ENCODE measurements around the gene NXT1.

The NXT1 gene

DNA sequence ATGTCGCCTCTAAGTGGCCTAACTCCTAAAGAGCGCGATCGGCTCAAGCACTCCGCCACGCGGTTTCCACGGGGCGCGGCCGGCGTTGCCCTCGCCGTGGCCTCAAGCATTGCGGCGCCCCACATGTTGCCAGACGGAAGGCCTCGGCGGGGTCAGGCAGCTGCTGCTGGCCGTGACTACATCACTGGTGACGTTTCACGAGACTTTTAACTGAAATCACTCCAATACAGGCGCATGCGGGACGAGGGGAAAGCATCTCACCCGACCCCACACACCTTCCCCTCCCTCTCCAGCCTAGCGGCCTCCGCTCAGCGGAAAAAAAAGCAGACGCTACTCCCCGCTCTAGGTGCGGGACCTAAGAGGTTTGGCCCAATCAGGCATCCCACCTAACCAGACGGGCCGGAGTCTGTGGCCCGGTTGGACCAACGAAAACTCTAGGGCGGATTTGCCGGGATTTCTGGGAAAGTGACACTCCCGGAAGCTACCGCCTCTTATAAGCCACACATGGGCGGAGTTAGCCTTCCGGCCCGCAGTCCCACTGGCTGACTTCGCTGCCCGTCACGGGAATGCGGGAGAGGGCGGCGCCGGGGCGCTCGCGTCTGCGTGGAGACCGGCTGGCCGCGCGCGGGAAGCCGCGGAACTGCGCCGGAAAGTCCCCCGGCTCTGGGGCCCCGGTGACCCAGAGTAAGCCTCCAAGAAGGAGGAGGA, at the start of gene NXT1:
Gene NXT1 (plus strand): TSS at position 596 of the 708 bp plus-strand sequence. CDS start 3,251 bp downstream, outside the sequence.
- Histone ChIP-seq H3K36me3 (ENCODE audit: insufficient read depth, low read length) (peaks cover 32% of the 10 kb centered on the region), H3K4me2 (ENCODE audit: insufficient read depth, low read length) (peak within 1 kb of the TSS; percentile 87), H3K27ac (ENCODE audit: low read length) (peak within 1 kb of the TSS; percentile 92), H3K9ac (ENCODE audit: low read depth, low read length) (peak within 1 kb of the TSS; percentile 86), H3K4me3 (ENCODE audit: low read depth in 1 of 2, low read length in 2 of 2) (peak within 1 kb of the TSS; percentile 71 to 78), H2AFZ (ENCODE audit: low read depth, low read length) (peak within 1 kb of the TSS; percentile 79), H3K27me3 (ENCODE audit: insufficient read depth, low read length, poor library complexity) (no peaks in the 10 kb centered on the region), H3K9me3 (ENCODE audit: insufficient read depth, low read length, severe bottlenecking) (no peaks in the 10 kb centered on the region), H3K79me2 (ENCODE audit: insufficient read depth, low read length) (peaks cover 52% of the 10 kb centered on the region), H3K4me1 (ENCODE audit: insufficient read depth, low read length) (peaks cover 50% of the 10 kb centered on the region), H4K20me1 (ENCODE audit: insufficient read depth, low read length) (peaks cover 43% of the 10 kb centered on the region)
- TF ChIP-seq CTCF (IDR thresholded peaks at IDR 0.05; ENCODE audit: borderline replicate concordance, extremely low read depth, low read length, poor library complexity, severe bottlenecking) (no peak), EZH2 (IDR thresholded peaks at IDR 0.05; ENCODE audit: borderline replicate concordance, low read depth, low read length, severe bottlenecking) (no peak)
- ATAC-seq (ENCODE audit: insufficient read depth, low read depth) (peak; percentile 83), DNase-seq (peak; percentile 98)

DNA sequence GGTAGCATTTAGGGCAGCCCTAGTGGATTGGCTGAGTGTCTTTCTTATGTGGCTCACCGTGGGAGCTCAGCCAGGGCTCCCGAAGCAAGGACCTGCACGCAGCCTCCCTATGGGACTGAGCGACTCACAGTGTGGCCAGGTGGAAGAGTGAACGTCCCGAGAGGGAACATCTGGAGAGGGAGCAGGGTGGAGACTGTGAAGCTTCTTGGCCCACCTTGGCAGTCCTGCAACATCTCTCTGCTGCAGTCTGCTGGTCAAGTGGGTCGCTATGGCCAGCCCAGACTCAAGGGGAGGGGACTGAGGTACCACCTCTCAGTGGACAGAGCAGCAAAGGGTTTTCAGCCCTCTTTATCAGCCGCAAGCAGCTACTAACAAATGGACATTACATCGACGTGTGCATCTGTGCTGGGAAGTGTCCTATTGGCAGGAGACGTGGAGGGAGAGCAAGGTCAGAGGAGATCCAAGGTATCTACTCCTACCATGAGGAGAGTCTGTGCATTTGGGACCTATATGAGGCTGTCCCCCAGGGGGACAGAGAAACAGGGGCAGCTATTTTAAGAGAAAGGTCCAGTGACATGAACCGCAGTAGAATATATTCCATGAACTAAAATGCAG, 49.0 kb upstream of the NXT1 start:
- Histone ChIP-seq H3K4me3 (ENCODE audit: low read depth in 1 of 2, low read length in 2 of 2) (no peak overlapping the region), H2AFZ (ENCODE audit: low read depth, low read length) (no peak overlapping the region), H4K20me1 (ENCODE audit: insufficient read depth, low read length) (no peaks in the 10 kb centered on the region), H3K36me3 (ENCODE audit: insufficient read depth, low read length) (no peaks in the 10 kb centered on the region), H3K4me1 (ENCODE audit: insufficient read depth, low read length) (no peaks in the 10 kb centered on the region), H3K27me3 (ENCODE audit: insufficient read depth, low read length, poor library complexity) (no peaks in the 10 kb centered on the region), H3K9me3 (ENCODE audit: insufficient read depth, low read length, severe bottlenecking) (no peaks in the 10 kb centered on the region), H3K27ac (ENCODE audit: low read length) (no peak overlapping the region), H3K4me2 (ENCODE audit: insufficient read depth, low read length) (no peak overlapping the region), H3K79me2 (ENCODE audit: insufficient read depth, low read length) (no peaks in the 10 kb centered on the region), H3K9ac (ENCODE audit: low read depth, low read length) (no peak overlapping the region)
- ATAC-seq (ENCODE audit: insufficient read depth, low read depth) (no peak), DNase-seq (no peak)
- TF ChIP-seq CTCF (IDR thresholded peaks at IDR 0.05; ENCODE audit: borderline replicate concordance, extremely low read depth, low read length, poor library complexity, severe bottlenecking): no peak
- no peak for TF ChIP-seq EZH2 (IDR thresholded peaks at IDR 0.05; ENCODE audit: borderline replicate concordance, low read depth, low read length, severe bottlenecking)

DNA sequence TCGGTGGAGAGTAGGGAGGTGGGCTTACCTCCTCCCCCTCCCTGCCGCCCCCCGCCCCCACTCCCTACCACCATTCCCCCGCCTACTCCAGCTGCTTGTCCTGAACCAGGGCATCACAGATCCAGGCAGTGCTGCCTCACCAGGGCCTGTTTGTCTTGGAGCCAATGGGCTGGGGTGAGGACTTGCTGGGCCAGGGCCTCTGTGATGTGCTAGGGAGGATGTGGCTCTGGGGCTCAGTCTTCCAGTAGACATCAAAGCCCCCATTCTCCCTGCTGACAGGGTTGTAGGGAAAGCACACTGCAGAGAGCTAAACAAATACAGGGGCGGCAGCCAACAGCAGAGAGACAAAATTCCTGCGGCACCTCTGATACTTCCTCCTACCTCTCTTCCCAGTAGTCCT, 48.2 kb upstream of the NXT1 start:
- H3K36me3 ChIP-seq (ENCODE audit: insufficient read depth, low read length): no peaks in the 10 kb centered on the region
- no peak for TF ChIP-seq EZH2 (IDR thresholded peaks at IDR 0.05; ENCODE audit: borderline replicate concordance, low read depth, low read length, severe bottlenecking)
- TF ChIP-seq CTCF (IDR thresholded peaks at IDR 0.05; ENCODE audit: borderline replicate concordance, extremely low read depth, low read length, poor library complexity, severe bottlenecking): no peak
- no peak overlapping the region for H3K27ac ChIP-seq (ENCODE audit: low read length)
- no peaks in the 10 kb centered on the region for H3K4me1 ChIP-seq (ENCODE audit: insufficient read depth, low read length)
- no peak overlapping the region for H3K9ac ChIP-seq (ENCODE audit: low read depth, low read length)
- no peaks in the 10 kb centered on the region for H3K79me2 ChIP-seq (ENCODE audit: insufficient read depth, low read length)
- no peaks in the 10 kb centered on the region for H3K9me3 ChIP-seq (ENCODE audit: insufficient read depth, low read length, severe bottlenecking)
- no peaks in the 10 kb centered on the region for H3K27me3 ChIP-seq (ENCODE audit: insufficient read depth, low read length, poor library complexity)
- ATAC-seq (ENCODE audit: insufficient read depth, low read depth): peak; percentile 71
- no peak overlapping the region for H2AFZ ChIP-seq (ENCODE audit: low read depth, low read length)
- no peak overlapping the region for H3K4me2 ChIP-seq (ENCODE audit: insufficient read depth, low read length)
- DNase-seq: peak; percentile 42
- H3K4me3 ChIP-seq (ENCODE audit: low read depth in 1 of 2, low read length in 2 of 2): no peak overlapping the region
- H4K20me1 ChIP-seq (ENCODE audit: insufficient read depth, low read length): no peaks in the 10 kb centered on the region

Data from DND-41 (cell line).